Peyer's patch (tissue), 4 donors: Measurements from ENCODE around the gene TIAL1. TPM values are rescaled to one million over a fixed set of nuclear protein-coding genes. Genes with fewer than 3 reads are reported as not detected.

Experiments
- DNase-seq, 3 donors: peaks; one replicate each; pipeline ENCODE4 v3.0.0-alpha.2; 2017 to 2019
- H3K27ac ChIP-seq, 4 donors: fragments of 200-600 bp; sonication (generic); one replicate each; pipeline ENCODE4 v1.5.1; 2016 to 2019
- H3K27me3 ChIP-seq, 2 donors: fragments of 200-600 bp; sonication (generic); one replicate each; pipeline ENCODE4 v1.5.1; 2019
- H3K36me3 ChIP-seq, 3 donors: fragments of 200-600 bp; sonication (generic); one replicate each; pipeline ENCODE4 v1.5.1; 2016 to 2019
- H3K4me1 ChIP-seq, 4 donors: fragments of 200-600 bp; sonication (generic); one replicate each; pipeline ENCODE4 v1.5.1; 2016 to 2019
- H3K4me3 ChIP-seq, 4 donors: fragments of 200-600 bp; sonication (generic); 1 replicate in 3 of 4; 2 replicates in 1 of 4; pipeline ENCODE4 v1.5.1; 2016 to 2019; ENCODE audit warnings: mild to moderate bottlenecking in 1 of 4
- H3K9me3 ChIP-seq, 4 donors: fragments of 200-600 bp; sonication (generic); one replicate each; pipeline ENCODE4 v1.5.1; 2016 to 2019; ENCODE audit warnings: mild to moderate bottlenecking in 1 of 4
- POLR2A ChIP-seq, 2 donors: fragments of 450-650 bp; IDR thresholded peaks; one replicate each; pipeline ENCODE4 v1.5.1; 2017; ENCODE audit warnings: antibody characterized with exemption in 2 of 2, mild to moderate bottlenecking in 2 of 2, moderate library complexity in 2 of 2
- total RNA-seq, 4 donors: library from RNA; depleted of rRNA; stranded (reverse); fragments of >200 nt; gene quantifications; one replicate each; pipeline ENCODE4 v1.1.0, GENCODE V29; 2016
- TF ChIP-seq, protein P1 (sequence below), 6 experiments: fragments of 450-650 bp in 4 of 6; fragments of 200-600 bp in 2 of 6; sonication (generic) in 1 of 6; IDR thresholded peaks; one replicate each; pipeline ENCODE4 v1.5.1; 2017 to 2019; ENCODE audit warnings: antibody characterized with exemption in 6 of 6, mild to moderate bottlenecking in 3 of 6, moderate library complexity in 1 of 6

TIAL1 gene
- total RNA-seq, 4 donors from 2014 or later: 58.4 to 103 (median 79.7) TPM

DNA sequence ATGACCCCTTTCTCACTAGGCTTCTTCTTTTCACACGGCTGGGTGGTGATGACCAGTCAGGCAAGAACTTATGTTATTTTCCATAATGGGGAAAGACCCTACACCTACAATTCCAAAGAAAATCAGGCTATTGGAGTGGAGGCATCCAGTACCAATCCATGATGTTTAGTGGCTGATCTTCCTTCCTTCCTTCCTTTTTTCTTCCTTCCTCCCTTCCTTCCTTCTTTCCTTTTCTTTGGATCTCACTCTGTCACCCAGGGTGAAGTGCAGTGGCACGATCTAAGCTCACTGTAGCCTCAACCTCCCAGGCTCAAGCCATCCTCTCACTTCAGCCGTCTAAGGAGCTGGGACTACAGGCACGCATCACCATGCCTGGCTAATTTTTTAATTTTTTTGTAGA lies 56.7 kb downstream of the TIAL1 start:
- Histone ChIP-seq H3K27ac (peak overlapping the region in 2 of 4 donors; percentile 17 to 59), H3K27me3 (no peaks in the 10 kb centered on the region), H3K4me1 (peaks cover 0 to 44% (median 6%) of the 10 kb centered on the region in 4 donors), H3K4me3 (peak overlapping the region in 1 of 4 donors; percentile 70), H3K9me3 (no peaks in the 10 kb centered on the region), H3K36me3 (no peaks in the 10 kb centered on the region)
- TF ChIP-seq, protein P1, sequence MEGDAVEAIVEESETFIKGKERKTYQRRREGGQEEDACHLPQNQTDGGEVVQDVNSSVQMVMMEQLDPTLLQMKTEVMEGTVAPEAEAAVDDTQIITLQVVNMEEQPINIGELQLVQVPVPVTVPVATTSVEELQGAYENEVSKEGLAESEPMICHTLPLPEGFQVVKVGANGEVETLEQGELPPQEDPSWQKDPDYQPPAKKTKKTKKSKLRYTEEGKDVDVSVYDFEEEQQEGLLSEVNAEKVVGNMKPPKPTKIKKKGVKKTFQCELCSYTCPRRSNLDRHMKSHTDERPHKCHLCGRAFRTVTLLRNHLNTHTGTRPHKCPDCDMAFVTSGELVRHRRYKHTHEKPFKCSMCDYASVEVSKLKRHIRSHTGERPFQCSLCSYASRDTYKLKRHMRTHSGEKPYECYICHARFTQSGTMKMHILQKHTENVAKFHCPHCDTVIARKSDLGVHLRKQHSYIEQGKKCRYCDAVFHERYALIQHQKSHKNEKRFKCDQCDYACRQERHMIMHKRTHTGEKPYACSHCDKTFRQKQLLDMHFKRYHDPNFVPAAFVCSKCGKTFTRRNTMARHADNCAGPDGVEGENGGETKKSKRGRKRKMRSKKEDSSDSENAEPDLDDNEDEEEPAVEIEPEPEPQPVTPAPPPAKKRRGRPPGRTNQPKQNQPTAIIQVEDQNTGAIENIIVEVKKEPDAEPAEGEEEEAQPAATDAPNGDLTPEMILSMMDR (IDR thresholded peaks at IDR 0.05): no peak
- TF ChIP-seq POLR2A (IDR thresholded peaks at IDR 0.05): no peak
- DNase-seq: no peak

DNA sequence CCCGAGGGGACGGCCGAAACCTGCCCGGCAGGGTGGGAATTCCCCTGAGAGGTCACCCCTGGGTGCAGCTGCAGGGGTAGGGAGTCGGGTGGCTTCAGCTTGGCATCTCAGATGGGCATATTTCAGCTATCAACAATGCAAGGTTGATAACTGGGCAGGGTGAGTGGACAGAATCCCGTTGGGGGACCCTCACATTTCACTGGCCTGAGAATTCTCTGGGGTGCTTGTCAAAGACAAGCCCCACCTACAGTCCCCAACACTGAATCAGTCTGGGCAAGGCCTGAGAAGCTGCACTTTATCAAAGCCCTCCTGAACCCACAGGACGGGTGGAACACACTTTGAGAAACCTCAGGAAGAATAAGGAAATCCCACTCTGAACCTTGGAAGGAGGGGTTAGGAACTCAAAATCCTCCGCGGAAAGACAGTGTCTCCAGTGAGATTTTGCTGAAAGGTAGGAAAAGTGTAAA lies 57.4 kb downstream of the TIAL1 start:
- peak overlapping the region in 3 of 4 donors; percentile 59 to 63 (median 61) for H3K27ac ChIP-seq
- TF ChIP-seq, protein P1 (IDR thresholded peaks at IDR 0.05): no peak
- TF ChIP-seq POLR2A (IDR thresholded peaks at IDR 0.05): no peak
- H3K36me3 ChIP-seq: no peaks in the 10 kb centered on the region
- DNase-seq: peak in 1 of 3 donors; percentile 44
- H3K27me3 ChIP-seq: no peaks in the 10 kb centered on the region
- H3K9me3 ChIP-seq: no peaks in the 10 kb centered on the region
- peaks cover 0 to 44% (median 6%) of the 10 kb centered on the region in 4 donors for H3K4me1 ChIP-seq
- peak overlapping the region in 1 of 4 donors; percentile 6 for H3K4me3 ChIP-seq

DNA sequence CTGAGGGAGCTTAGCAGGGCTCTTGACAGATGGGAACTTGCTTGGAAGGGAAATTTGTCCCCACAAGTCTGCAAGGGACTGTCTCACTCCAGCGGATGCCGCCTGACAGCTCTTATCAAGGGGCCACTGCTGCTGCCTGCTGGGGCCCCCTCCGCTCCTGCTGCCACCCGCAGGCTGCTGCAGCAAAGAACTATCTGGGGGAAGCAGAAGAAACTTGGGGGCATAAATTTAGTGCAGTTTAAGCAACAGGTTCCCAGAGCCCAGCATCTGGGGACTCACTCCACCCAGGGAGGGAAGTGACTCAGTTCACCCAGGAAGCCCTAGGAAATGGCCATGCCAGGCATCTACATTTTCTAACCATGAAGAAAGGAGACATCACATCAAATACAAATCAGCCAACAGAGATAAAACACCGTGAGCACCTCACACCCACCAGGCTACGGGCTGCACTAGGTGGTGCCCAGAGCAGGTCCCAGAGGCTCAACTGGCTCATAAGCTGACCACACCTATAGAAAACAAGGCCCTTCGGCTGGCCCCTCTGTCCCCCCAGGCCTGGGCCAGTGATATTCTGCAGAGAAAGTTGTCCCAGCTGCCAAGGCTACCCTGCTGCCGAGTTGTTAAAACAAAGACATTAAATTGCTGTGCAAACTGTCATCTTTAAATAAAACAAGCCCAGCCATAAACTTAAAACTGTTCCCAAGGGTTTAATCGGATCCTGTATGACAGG lies 58.0 kb downstream of the TIAL1 start:
- Histone ChIP-seq H3K27ac (peak overlapping the region; percentile 7 to 63 (median 60)), H3K4me3 (peak overlapping the region in 1 of 4 donors; percentile 6), H3K27me3 (no peaks in the 10 kb centered on the region), H3K36me3 (no peaks in the 10 kb centered on the region), H3K9me3 (no peaks in the 10 kb centered on the region), H3K4me1 (peaks cover 0 to 42% (median 6%) of the 10 kb centered on the region in 4 donors)
- TF ChIP-seq, protein P1 (IDR thresholded peaks at IDR 0.05): no peak
- TF ChIP-seq POLR2A (IDR thresholded peaks at IDR 0.05): no peak
- peak in 2 of 3 donors; percentile 30 to 45 for DNase-seq

DNA sequence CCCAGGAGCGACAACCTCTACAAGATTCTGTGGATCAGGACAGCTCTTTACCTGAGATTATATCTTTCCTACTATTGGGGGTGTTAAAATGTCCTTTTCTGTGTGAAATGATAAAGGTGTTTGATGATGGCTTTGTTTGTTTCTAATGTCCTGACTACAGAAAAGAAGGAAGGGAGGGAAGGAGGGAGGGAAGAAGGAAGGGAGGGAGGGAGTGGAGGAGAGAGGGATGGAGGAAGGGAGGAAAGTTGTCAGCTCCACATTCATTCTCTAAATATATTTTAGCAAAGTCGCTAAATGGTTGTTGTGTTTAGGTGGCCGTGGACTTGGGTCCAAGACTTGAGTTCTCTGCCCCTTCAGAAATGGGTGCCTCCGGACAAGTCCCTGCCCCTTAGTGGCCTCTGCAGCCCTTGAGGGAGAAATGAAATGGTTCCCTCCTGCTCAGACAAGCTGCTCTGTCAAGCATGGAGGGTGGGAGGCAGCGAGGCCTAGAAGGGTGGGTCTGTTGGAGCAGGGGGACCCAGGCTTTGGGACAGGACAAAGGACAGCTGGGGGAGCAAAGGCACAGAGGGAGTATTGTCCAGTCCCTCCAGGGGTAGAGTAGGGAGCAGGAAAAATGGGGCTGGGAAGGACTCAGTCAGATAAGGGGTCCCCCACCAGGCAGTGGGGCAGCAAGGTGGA lies 58.7 kb downstream of the TIAL1 start:
- no peaks in the 10 kb centered on the region for H3K36me3 ChIP-seq
- peak overlapping the region; percentile 7 to 63 (median 60) for H3K27ac ChIP-seq
- H3K9me3 ChIP-seq: no peaks in the 10 kb centered on the region
- no peak for TF ChIP-seq POLR2A (IDR thresholded peaks at IDR 0.05)
- TF ChIP-seq, protein P1 (IDR thresholded peaks at IDR 0.05): no peak
- peaks cover 0 to 35% (median 6%) of the 10 kb centered on the region in 4 donors for H3K4me1 ChIP-seq
- no peaks in the 10 kb centered on the region for H3K27me3 ChIP-seq
- peak overlapping the region in 1 of 4 donors; percentile 6 for H3K4me3 ChIP-seq
- DNase-seq: peak in 1 of 3 donors; percentile 35

DNA sequence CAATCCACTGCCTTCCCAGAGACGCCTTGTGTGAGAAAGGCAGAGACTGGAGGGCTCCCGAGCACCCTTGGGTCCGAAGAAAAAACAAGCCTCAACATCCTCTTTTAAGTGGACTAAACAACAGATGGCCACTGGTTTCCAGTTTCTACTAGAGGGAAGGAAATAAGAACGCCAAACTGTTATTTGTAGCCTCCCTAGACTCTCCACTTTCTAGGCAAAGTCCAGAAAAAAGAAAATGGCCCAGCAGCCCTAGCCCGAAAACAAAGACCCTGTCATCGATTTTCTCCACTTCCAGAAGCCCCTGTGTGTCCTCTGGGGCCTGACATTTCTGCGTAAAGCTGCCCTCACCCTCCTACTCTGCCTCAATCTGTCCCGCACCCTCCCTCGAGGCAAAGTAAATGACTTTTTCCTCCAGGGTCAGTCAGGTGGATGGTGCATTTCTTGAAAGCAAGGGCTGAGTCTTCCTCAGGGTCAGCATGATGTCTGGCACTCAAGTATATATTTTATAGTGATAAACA lies 60.2 kb downstream of the TIAL1 start:
- Histone ChIP-seq H3K36me3 (no peaks in the 10 kb centered on the region), H3K9me3 (no peaks in the 10 kb centered on the region), H3K27ac (peak overlapping the region in 3 of 4 donors; percentile 31 to 42 (median 36)), H3K4me3 (no peak overlapping the region), H3K4me1 (peaks cover 0 to 41% (median 6%) of the 10 kb centered on the region in 4 donors), H3K27me3 (no peaks in the 10 kb centered on the region)
- DNase-seq: peak in 1 of 3 donors; percentile 26
- TF ChIP-seq, protein P1 (IDR thresholded peaks at IDR 0.05): no peak
- TF ChIP-seq POLR2A (IDR thresholded peaks at IDR 0.05): no peak
